Uterus (tissue), 4 donors: Measurements from ENCODE around the gene KLF6. TPM values are rescaled to one million over a fixed set of nuclear protein-coding genes. Genes with fewer than 3 reads are reported as not detected.

Experiments used
- DNase-seq, 2 donors: peaks; one replicate each; pipeline ENCODE4 v3.0.0-alpha.2; 2019 to 2020
- H3K27ac ChIP-seq, 2 donors: fragments of 200-600 bp; sonication (generic); 1 replicate in 1 of 2; 2 replicates in 1 of 2; pipeline ENCODE4 v1.5.1; 2016 to 2018
- H3K27me3 ChIP-seq, 2 donors: fragments of 200-600 bp; sonication (generic); one replicate each; pipeline ENCODE4 v1.5.1; 2018 to 2019; ENCODE audit warnings: control low read depth in 1 of 2
- H3K36me3 ChIP-seq, 2 donors: fragments of 200-600 bp; sonication (generic); one replicate each; pipeline ENCODE4 v1.5.1; 2019; ENCODE audit warnings: control low read depth in 1 of 2
- H3K4me1 ChIP-seq, 2 donors: fragments of 200-600 bp; sonication (generic); one replicate each; pipeline ENCODE4 v1.5.1; 2018 to 2019; ENCODE audit warnings: control low read depth in 1 of 2
- H3K4me3 ChIP-seq, 2 donors: fragments of 200-600 bp; sonication (generic); 1 replicate in 1 of 2; 2 replicates in 1 of 2; pipeline ENCODE4 v1.5.1; 2018 to 2019; ENCODE audit warnings: mild to moderate bottlenecking in 1 of 2
- H3K9me3 ChIP-seq, 2 donors: fragments of 200-600 bp; sonication (generic); one replicate each; pipeline ENCODE4 v1.5.1; 2019; ENCODE audit warnings: control low read depth in 1 of 2
- POLR2A ChIP-seq, 2 donors: fragments of 450-650 bp; IDR thresholded peaks; one replicate each; pipeline ENCODE4 v1.6.1; 2016; ENCODE audit warnings: antibody characterized with exemption in 2 of 2, mild to moderate bottlenecking in 1 of 2, moderate library complexity in 1 of 2
- intact Hi-C: fragments of 100-400 bp; cut with DNase I; formaldehyde crosslinking; loops from one replicate; pipeline ENCODE4 v1.15.1; 2023; ENCODE audit warnings: low total_unique reads
- total RNA-seq, 4 donors: library from RNA; depleted of rRNA in 3 of 4; stranded (reverse); fragments of >200 nt in 3 of 4; gene quantifications; one replicate each; pipeline versions ENCODE4 v1.1.0 to v1.2.4, GENCODE V29; 2014 to 2023
- TF ChIP-seq, protein P1 (sequence below), 4 experiments: fragments of 200-600 bp in 2 of 4; fragments of 450-650 bp in 2 of 4; sonication (generic) in 2 of 4; IDR thresholded peaks; one replicate each; pipeline ENCODE4 v1.5.1; 2016 to 2019; ENCODE audit warnings: antibody characterized with exemption in 4 of 4, mild to moderate bottlenecking in 2 of 4, moderate library complexity in 1 of 4
- donor health status: DM: yes; HTN: yes; CAD: no.

The KLF6 gene
- total RNA-seq, 4 donors from 2014 or later, result 47.9 to 128 (median 87.4) TPM

DNA sequence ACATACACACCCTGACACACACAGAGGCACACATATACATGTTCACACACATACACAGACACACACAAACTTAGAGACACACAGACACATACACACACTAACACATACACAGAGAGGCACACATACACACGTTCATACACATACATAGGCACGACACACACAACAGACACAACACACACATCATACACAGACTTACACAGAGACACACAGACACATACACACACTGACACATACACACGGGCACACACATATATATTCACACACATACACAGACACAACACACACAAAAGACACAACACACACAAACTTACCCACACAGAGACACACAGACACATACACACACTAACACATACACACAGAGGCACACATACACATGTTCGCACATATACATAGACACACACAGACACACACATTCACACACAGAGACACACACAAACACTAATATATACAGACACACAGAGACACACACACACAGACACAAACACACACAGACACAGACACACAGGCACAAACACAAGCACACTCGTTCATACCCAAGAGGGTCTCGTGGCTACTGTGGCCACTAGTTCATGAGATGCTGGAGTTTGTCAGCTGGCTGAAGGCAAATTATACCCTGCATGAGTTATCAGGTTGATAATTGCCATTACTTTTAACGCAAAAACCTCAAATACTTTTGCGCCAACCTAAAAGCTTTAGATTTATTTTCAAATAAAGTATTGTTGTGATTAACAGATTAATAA lies 17.7 kb upstream of the KLF6 start:
- Histone ChIP-seq H3K9me3 (no peaks in the 10 kb centered on the region), H3K4me3 (no peak overlapping the region), H3K27ac (no peak overlapping the region), H3K4me1 (peaks cover 0 to 3% of the 10 kb centered on the region in 2 donors), H3K36me3 (no peaks in the 10 kb centered on the region), H3K27me3 (no peaks in the 10 kb centered on the region)
- TF ChIP-seq, protein P1, sequence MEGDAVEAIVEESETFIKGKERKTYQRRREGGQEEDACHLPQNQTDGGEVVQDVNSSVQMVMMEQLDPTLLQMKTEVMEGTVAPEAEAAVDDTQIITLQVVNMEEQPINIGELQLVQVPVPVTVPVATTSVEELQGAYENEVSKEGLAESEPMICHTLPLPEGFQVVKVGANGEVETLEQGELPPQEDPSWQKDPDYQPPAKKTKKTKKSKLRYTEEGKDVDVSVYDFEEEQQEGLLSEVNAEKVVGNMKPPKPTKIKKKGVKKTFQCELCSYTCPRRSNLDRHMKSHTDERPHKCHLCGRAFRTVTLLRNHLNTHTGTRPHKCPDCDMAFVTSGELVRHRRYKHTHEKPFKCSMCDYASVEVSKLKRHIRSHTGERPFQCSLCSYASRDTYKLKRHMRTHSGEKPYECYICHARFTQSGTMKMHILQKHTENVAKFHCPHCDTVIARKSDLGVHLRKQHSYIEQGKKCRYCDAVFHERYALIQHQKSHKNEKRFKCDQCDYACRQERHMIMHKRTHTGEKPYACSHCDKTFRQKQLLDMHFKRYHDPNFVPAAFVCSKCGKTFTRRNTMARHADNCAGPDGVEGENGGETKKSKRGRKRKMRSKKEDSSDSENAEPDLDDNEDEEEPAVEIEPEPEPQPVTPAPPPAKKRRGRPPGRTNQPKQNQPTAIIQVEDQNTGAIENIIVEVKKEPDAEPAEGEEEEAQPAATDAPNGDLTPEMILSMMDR (IDR thresholded peaks at IDR 0.05), result no peak
- no peak for TF ChIP-seq POLR2A (IDR thresholded peaks at IDR 0.05)
- intact Hi-C loops, result no loop called here
- DNase-seq, result no peak

DNA sequence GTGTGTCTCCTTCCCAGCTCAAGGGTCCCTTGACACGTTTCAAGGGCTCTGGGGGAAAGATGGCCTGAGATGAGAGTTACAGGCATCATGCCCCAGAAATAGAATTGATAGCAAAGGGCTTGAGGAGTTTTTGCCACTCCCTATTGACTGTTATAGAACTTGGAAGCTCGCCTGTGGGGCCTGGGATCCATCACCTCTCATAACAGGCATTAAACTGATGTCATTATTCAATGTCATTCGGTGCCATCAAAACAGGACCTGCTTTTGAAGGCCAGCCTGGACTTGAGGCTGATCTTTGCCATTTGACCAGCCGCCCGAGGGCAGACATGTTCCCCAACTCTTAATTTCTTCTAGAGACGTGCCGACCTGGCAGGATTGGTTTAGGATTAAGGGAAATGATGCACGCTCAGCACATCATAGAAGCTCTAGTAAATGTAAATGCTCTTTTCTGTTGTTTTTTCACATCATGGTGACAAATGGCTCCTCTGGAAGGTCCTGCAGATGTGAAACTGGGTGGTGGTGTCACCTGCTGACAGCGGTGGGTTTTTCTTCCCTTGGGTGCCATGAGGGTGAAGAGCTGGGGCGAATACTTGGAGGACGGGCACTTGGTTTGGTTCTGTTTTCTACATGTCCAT lies 16.7 kb upstream of the KLF6 start:
- no peak for DNase-seq
- Histone ChIP-seq H3K4me3 (no peak overlapping the region), H3K27ac (no peak overlapping the region), H3K9me3 (no peaks in the 10 kb centered on the region), H3K27me3 (no peaks in the 10 kb centered on the region), H3K36me3 (no peaks in the 10 kb centered on the region), H3K4me1 (peaks cover 0 to 3% of the 10 kb centered on the region in 2 donors)
- intact Hi-C loops, result no loop called here
- no peak for TF ChIP-seq POLR2A (IDR thresholded peaks at IDR 0.05)
- TF ChIP-seq, protein P1 (IDR thresholded peaks at IDR 0.05), result no peak

GRCh38 chr10:3800586-3800985 lies 15.6 kb upstream of the KLF6 start:
- Histone ChIP-seq H3K4me3 (no peak overlapping the region), H3K4me1 (peaks cover 0 to 3% of the 10 kb centered on the region in 2 donors), H3K9me3 (no peaks in the 10 kb centered on the region), H3K27me3 (no peaks in the 10 kb centered on the region), H3K27ac (no peak overlapping the region), H3K36me3 (no peaks in the 10 kb centered on the region)
- TF ChIP-seq POLR2A (IDR thresholded peaks at IDR 0.05), result no peak
- TF ChIP-seq, protein P1 (IDR thresholded peaks at IDR 0.05), result no peak
- intact Hi-C loops, result no loop called here
- no peak for DNase-seq

GRCh38 chr10:3797750-3798149 lies 12.7 kb upstream of the KLF6 start:
- DNase-seq, result no peak
- H3K36me3 ChIP-seq, result no peaks in the 10 kb centered on the region
- intact Hi-C loops, result no loop called here
- peaks cover 0 to 3% of the 10 kb centered on the region in 2 donors for H3K9me3 ChIP-seq
- no peak overlapping the region for H3K4me3 ChIP-seq
- no peak for TF ChIP-seq POLR2A (IDR thresholded peaks at IDR 0.05)
- TF ChIP-seq, protein P1 (IDR thresholded peaks at IDR 0.05), result no peak
- no peaks in the 10 kb centered on the region for H3K27me3 ChIP-seq
- H3K27ac ChIP-seq, result no peak overlapping the region
- no peaks in the 10 kb centered on the region for H3K4me1 ChIP-seq

GRCh38 chr10:3793553-3793952 lies 8.5 kb upstream of the KLF6 start:
- H3K36me3 ChIP-seq, result no peaks in the 10 kb centered on the region
- no peaks in the 10 kb centered on the region for H3K27me3 ChIP-seq
- H3K27ac ChIP-seq, result no peak overlapping the region
- peaks cover 0 to 3% of the 10 kb centered on the region in 2 donors for H3K9me3 ChIP-seq
- TF ChIP-seq POLR2A (IDR thresholded peaks at IDR 0.05), result no peak
- TF ChIP-seq, protein P1 (IDR thresholded peaks at IDR 0.05), result no peak
- no peaks in the 10 kb centered on the region for H3K4me1 ChIP-seq
- intact Hi-C loops, result no loop called here
- H3K4me3 ChIP-seq, result no peak overlapping the region
- no peak for DNase-seq
